IPS-20b (cell line): ENCODE results near the gene BRSK2.

Experiments used
- H3K27ac ChIP-seq: one replicate; pipeline ENCODE4 v1.5.1; 2013; ENCODE audit warnings: low read length
- H3K27me3 ChIP-seq: 2 replicates; pipeline ENCODE4 v1.6.1; 2013; ENCODE audit warnings: mild to moderate bottlenecking, low read length, inconsistent platforms; ENCODE audit not compliant: insufficient read depth
- H3K36me3 ChIP-seq: 2 replicates; pipeline ENCODE4 v1.6.1; 2013; ENCODE audit warnings: low read depth, mild to moderate bottlenecking, inconsistent platforms, low read length, moderate library complexity; ENCODE audit not compliant: insufficient read depth
- H3K4me1 ChIP-seq: 2 replicates; pipeline ENCODE4 v1.6.1; 2013; ENCODE audit warnings: mild to moderate bottlenecking, control low read depth, inconsistent platforms, low read length, moderate library complexity; ENCODE audit not compliant: insufficient read depth
- H3K4me3 ChIP-seq: 2 replicates; pipeline ENCODE4 v1.5.1; 2013; ENCODE audit warnings: mild to moderate bottlenecking, low read length, inconsistent platforms
- H3K9ac ChIP-seq: 2 replicates; pipeline ENCODE4 v1.6.1; 2013; ENCODE audit warnings: low read depth, mild to moderate bottlenecking, inconsistent platforms, low read length, moderate library complexity
- H3K9me3 ChIP-seq: 2 replicates; pipeline ENCODE4 v1.6.1; 2013; ENCODE audit warnings: mild to moderate bottlenecking, low read depth, low read length, inconsistent platforms; ENCODE audit not compliant: insufficient read depth

BRSK2 gene

DNA sequence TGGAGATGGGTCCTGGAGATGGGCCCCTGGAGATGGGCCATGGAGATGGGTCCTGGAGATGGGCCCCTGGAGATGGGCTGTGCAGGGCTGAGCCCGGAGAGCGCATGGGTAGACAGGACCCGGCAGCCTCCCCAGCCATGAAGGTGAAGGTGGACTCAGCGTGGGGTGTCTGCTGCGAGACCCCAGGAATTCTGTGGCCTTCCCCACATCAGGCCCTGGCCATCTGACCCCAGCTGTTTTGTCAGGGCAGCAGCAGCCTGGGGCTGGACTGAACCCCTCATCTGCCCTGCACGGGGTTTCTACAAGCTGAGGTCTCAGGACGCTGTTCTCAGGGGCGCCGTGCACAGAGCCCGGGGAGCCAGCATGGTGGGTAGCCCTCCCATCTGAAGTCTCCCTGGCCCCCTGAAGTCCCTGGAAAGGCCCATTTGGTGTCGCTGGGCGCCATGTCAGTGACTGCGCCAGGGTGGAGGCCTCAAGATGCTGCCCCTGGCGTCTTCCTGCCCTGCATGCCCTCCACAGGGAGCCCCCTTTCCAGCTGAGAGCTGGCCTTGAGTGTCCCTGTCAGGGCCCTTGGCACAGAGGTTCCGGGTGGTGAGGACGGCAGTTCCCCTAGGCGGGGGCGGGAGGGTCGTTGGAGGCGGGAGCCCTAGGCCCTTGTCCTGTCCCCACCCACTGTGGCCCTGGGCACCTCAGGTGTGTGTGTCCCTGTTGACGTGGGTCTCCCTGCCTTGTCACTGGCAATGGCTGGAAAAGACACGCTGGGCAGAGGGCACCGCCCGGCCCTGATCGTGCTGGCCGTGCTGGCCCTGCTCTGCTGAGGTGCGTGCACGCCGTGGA lies 5.4 kb downstream of the BRSK2 start:
- Histone ChIP-seq H3K4me1 (no peaks in the 10 kb centered on the region), H3K27me3 (peaks cover 12% of the 10 kb centered on the region), H3K36me3 (no peaks in the 10 kb centered on the region), H3K9me3 (no peaks in the 10 kb centered on the region), H3K27ac (no peak overlapping the region), H3K9ac (no peak overlapping the region), H3K4me3 (no peak overlapping the region)

DNA sequence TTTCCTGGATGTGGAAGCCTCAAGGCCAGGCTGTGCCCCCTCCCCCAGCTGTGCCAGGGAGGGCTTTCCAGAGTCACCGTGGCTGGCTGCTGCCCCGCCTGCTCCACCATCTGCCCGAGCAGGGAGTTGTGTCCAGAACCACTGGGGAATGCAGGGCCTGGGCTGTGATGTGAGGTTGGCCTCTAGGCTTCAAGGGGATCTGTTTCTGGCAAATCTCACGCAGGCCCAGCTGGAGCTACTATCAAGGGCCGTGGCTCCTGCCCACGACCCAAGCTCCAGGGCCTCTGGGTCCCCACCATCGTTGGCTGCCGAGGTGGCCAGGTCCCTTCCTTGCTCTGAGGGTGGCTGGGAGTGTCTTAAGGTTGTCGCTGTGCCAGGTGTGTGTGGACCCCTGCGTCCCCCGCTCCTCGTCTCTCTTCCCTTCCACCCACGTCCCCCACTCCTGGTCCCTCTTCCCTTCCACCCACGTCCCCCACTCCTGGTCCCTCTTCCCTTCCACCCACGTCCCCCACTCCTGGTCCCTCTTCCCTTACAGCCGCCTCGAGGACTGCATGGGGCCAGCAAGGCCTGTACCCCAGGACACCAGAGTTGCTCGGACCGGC lies 6.1 kb downstream of the BRSK2 start:
- Histone ChIP-seq H3K36me3 (no peaks in the 10 kb centered on the region), H3K9ac (no peak overlapping the region), H3K4me1 (no peaks in the 10 kb centered on the region), H3K27me3 (peaks cover 10% of the 10 kb centered on the region), H3K9me3 (no peaks in the 10 kb centered on the region), H3K4me3 (no peak overlapping the region), H3K27ac (no peak overlapping the region)

DNA sequence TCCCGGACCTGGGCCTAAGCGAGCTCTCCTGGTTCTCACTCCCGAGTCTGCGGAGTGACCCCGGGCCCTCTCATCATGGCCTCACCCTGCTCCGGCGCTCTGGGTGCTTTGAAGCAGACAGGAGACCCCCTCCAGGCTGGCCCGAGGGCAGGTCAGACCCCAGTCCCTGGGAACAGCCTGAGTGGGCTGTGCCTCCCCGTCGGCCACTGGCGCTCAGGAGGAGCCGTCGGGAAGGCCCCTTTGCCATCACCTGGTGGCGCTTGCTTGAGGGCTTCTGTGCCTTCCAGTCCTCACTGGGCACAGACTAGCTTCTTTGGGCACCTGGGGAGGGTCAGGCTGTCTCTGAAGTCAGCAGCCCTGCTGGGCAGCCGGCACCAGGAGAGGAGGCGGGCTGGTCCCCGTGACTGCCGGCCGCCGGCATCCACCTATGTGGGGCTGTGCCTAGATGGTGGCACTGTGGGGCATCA lies 6.7 kb downstream of the BRSK2 start:
- Histone ChIP-seq H3K27ac (no peak overlapping the region), H3K4me1 (no peaks in the 10 kb centered on the region), H3K4me3 (no peak overlapping the region), H3K9ac (no peak overlapping the region), H3K27me3 (peaks cover 4% of the 10 kb centered on the region), H3K36me3 (no peaks in the 10 kb centered on the region), H3K9me3 (no peaks in the 10 kb centered on the region)

DNA sequence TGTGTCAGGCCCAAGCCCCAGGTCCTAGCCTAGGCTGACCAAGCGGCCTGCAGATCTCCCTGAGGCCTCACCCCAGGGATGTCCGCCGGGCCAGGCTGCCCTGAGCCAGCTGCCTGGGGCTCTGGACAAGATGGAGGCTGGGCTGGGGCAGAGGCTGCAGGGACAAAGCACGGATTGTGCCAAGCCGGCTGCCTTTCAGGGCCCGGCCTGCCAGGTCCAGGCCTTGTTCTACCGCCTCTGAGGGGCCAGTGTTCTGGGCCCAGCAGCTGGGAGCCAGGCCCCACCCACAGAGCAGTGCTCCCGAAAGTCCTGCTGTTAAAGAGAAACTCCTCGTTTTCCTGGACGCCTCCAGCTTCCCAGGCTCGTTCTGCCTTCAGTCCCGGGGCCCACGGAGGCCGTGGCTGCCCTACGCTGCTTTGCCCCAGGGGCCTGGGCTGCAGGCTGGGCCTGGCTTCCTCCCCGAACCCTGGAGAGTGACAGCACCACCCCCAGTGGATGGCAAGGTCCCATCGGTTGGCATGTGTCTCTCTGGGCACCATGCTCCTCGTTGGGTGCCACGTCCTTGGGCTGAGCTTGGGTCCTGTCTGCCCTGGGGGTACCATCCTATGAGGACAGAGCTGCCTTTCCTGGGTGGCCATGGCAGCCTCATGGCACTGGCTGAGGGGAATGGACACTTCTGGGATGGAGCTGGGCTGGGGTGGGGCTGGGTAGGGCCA lies 7.6 kb downstream of the BRSK2 start:
- H3K36me3 ChIP-seq = no peaks in the 10 kb centered on the region
- no peaks in the 10 kb centered on the region for H3K4me1 ChIP-seq
- H3K9ac ChIP-seq = no peak overlapping the region
- no peak overlapping the region for H3K4me3 ChIP-seq
- no peak overlapping the region for H3K27ac ChIP-seq
- no peaks in the 10 kb centered on the region for H3K9me3 ChIP-seq
- no peaks in the 10 kb centered on the region for H3K27me3 ChIP-seq

- Histone ChIP-seq H3K9me3 (no peaks in the 10 kb centered on the region), H3K27me3 (no peaks in the 10 kb centered on the region), H3K36me3 (no peaks in the 10 kb centered on the region), H3K4me1 (no peaks in the 10 kb centered on the region), H3K27ac (no peak overlapping the region), H3K9ac (no peak overlapping the region), H3K4me3 (no peak overlapping the region)
Measured at GRCh38 chr11:1397862-1398527, 8.3 kb downstream of the BRSK2 start.

DNA sequence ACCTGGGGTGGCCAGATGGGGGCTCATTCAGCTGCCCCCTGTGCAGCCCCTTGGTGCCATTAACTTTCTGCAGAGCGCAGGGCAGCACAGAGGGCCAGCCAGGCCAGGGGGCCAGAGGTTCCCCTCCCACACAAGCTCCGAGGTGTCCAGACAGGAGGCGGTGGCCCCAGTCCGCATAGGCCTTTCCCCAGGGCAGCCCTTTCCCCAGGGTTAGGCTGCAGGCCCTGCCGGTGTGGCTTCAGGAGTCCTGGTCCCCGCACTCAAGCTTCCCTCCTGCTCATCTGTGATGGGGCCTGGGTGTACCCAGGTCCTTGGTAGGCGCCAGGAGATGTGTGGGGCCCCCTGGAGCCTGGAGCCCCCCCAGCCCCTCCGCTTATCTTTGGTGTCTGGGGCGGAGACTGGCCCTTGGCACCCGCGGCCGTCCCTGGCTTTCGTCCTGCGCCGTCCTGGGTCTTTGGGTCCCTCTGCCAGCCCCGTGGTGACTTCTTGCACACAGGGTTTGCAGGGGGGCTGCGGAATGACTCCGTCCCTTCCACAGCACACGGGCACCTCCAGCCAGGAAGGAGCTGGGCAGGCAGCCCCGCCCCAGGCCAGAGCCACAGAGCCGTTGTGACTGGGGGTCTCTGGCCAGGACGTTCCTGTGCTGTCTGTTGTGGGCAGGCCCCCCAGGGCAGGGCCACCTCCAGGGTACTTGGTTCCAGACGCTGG lies 8.9 kb downstream of the BRSK2 start:
- Histone ChIP-seq H3K9me3 (no peaks in the 10 kb centered on the region), H3K4me3 (no peak overlapping the region), H3K4me1 (no peaks in the 10 kb centered on the region), H3K9ac (no peak overlapping the region), H3K27me3 (no peaks in the 10 kb centered on the region), H3K36me3 (no peaks in the 10 kb centered on the region), H3K27ac (no peak overlapping the region)

- H3K4me3 ChIP-seq = no peak overlapping the region
- H3K36me3 ChIP-seq = no peaks in the 10 kb centered on the region
- H3K4me1 ChIP-seq = no peaks in the 10 kb centered on the region
- H3K9me3 ChIP-seq = no peaks in the 10 kb centered on the region
- no peaks in the 10 kb centered on the region for H3K27me3 ChIP-seq
- H3K9ac ChIP-seq = no peak overlapping the region
- H3K27ac ChIP-seq = no peak overlapping the region
Measured at GRCh38 chr11:1399386-1400316, 9.9 kb downstream of the BRSK2 start.

DNA sequence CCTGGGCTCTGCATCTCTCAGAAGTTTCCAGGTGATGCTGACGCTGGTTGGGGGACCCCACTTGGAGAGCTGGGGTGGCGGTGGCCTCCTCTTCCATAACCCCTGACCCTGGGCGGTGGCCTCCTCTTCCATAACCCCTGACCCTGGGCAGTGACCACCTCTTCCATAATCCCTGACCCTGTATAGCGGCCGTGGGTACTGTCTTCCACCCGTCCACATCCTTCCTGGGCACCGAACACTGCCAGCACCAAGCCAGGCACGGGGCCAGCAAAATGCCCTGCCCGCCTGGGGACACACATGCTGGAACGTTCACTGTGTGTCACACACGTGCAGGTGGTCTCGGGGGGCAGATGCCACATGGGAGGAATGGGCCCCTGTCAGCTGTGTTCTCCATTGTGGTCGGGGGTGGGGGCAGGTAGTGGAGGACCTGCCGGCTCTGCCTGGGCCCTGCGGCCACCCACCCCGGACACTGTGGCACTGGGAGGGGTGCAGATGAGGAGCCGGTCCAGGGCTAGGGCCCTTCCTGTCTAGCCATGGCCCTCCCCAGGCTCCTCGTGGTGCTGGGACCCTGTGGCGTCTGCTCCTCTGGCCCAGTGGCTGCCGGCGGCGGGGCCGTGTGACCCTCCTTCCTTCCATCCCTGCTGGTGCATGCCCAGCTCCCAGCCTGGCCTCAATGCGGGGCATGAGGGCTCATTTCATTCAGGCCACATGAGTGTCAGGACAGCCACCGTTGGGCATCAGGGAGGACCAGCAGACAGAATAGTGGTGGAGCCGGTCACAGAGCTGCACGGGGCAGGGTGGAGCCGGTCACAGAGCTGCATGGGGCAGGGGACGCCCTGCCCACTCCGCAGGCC lies 10.8 kb downstream of the BRSK2 start:
- Histone ChIP-seq H3K9ac (no peak overlapping the region), H3K36me3 (no peaks in the 10 kb centered on the region), H3K27me3 (no peaks in the 10 kb centered on the region), H3K9me3 (no peaks in the 10 kb centered on the region), H3K27ac (no peak overlapping the region), H3K4me1 (no peaks in the 10 kb centered on the region), H3K4me3 (no peak overlapping the region)

DNA sequence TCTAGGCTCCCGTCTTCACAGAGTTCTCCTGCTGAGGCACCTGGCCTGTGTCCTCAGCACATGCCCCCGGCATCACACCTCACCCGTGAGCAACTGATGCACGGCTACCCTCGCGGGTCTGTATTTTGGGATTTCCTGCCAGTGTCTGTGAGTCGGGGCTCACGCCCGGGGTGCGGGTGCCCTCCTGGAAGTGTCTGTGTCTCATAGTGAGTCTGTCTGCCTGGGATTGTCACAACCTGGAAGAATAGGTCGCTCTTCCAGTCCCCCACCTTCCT lies 11.4 kb downstream of the BRSK2 start:
- no peaks in the 10 kb centered on the region for H3K36me3 ChIP-seq
- H3K27ac ChIP-seq = no peak overlapping the region
- no peak overlapping the region for H3K9ac ChIP-seq
- no peaks in the 10 kb centered on the region for H3K9me3 ChIP-seq
- H3K27me3 ChIP-seq = no peaks in the 10 kb centered on the region
- H3K4me1 ChIP-seq = no peaks in the 10 kb centered on the region
- H3K4me3 ChIP-seq = no peak overlapping the region

DNA sequence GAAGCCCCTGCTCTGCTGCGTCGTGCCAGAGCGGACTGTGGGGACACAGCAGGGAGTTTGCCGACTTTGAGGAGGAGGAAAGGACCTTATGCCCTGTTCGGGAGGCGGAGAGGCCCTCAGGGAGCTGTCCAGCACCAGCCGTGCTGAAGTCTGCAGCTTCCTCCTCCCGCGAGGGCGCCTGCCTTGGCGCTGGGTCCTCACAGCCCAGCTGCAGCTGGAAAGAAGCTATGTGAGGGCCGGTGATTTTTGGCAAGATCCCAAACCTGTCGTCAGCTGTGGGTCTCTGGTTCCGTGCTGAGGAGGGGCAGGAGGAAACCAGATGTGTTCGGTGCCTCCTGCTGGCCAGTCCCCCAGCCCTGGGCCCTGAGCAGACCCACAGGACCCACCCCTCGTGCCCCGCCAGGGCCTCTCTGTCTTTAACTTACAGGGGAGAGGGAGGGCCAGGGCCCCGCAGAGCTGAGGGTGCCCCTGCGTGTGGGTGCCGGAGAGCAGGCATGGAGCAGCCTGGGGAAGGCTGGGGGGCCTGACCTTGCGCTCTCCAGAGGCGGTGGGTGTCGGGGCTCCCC lies 12.0 kb downstream of the BRSK2 start:
- Histone ChIP-seq H3K27me3 (no peaks in the 10 kb centered on the region), H3K27ac (no peak overlapping the region), H3K4me3 (no peak overlapping the region), H3K9ac (no peak overlapping the region), H3K36me3 (no peaks in the 10 kb centered on the region), H3K9me3 (no peaks in the 10 kb centered on the region), H3K4me1 (no peaks in the 10 kb centered on the region)
